Measurements from ENCODE around the gene GIN1.
A peak's percentile ranks its signal among the peaks of the same experiment; 100 is the strongest.
"Not testable (repeated sequence)": the region's sequence is repeated elsewhere in the genome, so short reads cannot be mapped to it uniquely, and the experiment has no call there.

GIN1 gene

DNA sequence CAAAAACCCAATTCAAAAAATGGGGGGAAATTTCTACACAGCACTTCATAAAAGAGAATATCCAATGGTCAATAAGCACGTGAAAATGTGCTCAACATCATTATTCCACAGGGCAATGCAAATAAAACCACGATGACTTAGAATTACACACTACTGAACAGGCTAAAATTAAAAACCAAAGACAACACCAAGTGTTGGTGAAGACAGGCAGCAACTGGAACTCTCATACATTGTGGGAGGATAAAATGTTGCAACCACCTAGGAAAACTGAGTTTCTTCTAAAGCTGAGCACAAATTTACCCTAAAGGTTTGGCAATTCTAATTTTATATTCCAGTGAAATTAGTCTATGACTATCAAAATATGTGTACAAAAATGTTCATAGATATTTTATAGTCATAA, 9.5 kb downstream of the GIN1 start:
- DNase-seq (ENCODE audit: low read depth): no peak

DNA sequence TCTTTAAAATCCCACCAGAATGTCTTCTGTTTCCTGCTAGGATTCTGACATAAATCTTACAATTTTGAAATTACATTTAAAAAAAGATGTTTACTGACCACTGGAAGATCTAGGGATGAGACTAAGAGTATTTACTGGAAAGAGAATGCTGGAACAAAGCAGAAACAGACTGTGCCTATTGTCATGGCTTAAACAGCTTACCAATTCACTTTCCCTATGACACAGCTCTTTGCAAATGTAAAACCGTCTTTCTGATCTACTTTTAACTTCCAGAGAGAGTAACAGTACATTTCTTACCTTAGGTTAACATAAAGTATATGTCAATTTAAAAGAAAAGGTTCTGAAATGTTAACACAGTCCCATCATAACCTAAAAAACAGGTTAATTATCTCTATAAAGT, 10.7 kb downstream of the GIN1 start:
- no peak for DNase-seq (ENCODE audit: low read depth)

DNA sequence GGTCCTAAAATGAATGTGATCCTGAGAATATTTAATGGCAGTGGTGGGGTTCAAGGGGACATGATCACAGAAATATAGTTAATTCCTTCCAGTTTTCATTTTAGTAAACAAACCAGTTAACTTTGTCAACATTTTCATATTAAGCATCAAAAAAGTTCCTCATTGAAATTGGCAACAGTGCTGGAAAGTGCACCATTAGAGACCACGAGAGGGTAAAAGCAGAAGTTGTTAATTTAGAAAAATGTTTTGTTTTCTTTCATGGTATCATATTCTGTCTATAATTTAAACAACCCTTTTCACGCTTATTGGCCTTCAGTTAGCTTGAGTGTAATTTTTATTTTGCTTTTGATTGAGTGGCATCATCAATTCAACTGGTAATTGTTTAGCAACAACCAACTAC, 11.9 kb downstream of the GIN1 start:
- DNase-seq (ENCODE audit: low read depth): no peak

GRCh38 chr5:103102234-103102633, 17.7 kb downstream of the GIN1 start:
- no peak for DNase-seq (ENCODE audit: low read depth)

DNA sequence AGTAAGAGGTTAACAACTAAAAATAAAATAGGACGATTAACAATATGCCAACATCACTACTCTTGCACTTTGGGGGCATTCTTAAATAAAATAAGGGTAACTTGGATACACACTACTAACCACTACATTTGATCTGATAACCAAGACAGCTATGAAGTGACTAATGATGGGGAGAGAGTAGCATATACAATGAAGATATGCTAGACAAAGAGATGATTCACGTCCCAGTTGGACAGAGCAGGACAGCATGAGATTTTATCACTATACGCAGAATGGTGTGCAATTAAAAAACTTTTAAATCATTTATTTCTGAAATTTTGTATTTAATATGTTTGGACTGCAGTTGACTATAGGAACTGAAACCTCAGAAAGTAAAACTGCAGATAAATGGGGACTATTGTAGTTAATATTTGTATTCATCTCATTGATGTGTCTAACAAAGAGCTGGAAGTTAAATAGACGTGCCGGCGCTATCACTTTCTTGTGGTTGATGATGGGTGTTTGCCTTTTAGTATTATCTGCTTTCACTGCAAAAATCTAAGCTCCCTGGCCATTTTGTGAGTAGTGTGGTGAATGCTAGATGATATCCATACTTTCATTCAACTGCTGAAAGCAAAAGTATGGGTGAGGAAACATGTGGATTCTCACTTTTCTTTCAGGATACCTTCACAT, 18.7 kb downstream of the GIN1 start:
- peak; percentile 36 for DNase-seq (ENCODE audit: low read depth)

DNA sequence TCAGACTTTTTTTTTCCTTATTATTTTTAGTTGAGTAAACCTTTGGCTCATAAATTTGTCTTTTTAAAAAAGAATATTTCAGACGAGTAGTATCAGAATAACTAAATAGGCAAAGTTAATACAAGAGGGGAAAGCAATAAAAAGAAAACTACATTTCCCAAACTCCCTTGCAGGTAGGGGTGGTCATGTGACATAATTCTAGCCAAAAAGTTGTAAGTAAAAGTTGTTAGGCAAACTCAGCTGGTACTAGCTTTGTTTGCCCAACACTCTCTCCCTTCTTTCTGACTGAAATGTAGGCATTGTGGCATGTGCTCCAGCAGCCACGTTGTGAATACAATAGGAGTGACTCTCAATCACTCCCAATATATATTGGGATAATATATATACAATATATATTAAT, 20.9 kb downstream of the GIN1 start:
- DNase-seq (ENCODE audit: low read depth): peak; percentile 2

DNA sequence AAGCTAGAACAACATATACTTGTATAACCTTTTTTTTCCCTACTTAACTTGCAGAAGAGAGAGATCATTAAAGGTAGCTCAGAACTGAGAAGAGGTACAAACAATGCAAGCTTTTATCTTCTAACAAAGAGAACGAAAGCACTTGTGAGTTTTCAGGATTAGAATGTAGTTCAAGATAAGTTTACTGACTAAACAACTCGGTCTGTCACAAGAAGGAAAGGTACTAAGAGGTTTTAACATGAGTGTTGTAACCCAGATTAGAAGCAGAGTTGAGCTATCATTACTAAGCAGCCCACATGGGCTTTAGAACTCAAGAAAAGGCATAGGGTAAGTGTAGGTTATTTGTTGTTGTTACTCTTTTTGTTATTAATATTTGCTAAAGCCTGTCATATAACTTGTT, 25.2 kb downstream of the GIN1 start:
- peak; percentile 73 for DNase-seq (ENCODE audit: low read depth)

DNA sequence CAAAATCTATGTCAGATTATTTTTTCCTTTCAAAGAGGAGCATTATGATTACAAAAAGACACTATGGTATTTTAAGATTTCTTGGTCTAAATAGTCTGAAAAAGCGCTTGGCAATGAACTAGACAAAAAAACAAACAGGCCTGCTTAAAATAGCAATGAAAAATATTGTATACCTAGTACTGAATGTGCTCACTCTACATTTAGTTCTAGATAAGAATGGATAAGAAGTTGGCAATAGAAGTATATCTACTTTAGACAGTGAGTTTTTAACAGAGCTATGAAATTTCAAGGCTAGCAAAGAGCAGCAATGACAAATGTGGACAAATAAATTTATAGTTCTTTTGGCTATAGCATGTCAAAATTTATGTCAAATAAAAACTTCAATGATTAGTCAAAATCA, 26.2 kb downstream of the GIN1 start:
- no peak for DNase-seq (ENCODE audit: low read depth)

DNA sequence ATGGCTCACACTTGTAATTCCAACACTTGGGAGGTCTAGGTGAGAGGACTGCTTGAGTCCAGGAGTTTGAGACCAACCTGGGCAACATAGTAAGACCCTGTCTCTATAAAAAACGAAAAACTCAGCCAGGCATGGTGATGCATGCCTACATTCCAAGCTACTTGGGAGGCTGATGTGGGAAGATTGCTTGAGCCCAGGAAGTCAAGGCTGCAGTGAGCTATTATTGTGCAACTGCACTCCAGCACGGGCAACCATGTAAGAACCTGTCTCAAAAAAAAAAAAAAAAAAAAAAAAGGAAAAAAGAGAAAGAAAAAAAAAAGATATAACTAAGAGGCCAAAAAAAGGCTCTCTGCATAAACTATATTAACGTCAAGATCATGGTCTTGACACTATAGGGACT, 27.3 kb downstream of the GIN1 start:
- DNase-seq (ENCODE audit: low read depth): peak; percentile 78

DNA sequence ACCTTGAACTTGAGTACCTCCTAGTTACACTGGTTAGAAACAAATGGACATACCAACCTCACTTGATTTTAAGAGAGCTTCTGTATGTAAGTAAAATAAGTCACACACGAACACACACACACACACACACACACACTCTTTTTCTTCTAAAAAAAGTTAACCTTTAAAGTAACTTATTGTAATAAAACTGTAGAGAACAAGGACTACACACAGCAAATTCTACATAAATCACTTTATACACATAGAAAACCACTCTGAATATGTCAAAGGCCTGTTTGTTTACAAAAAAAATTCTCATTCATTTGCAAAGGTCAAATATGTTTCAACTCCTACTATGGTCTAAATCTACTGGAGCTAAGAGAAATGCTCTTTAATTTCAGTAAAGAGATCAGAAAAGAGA, 29.1 kb downstream of the GIN1 start:
- DNase-seq (ENCODE audit: low read depth): peak; percentile 6

- DNase-seq (ENCODE audit: low read depth): no peak
These were observed 30.7 kb downstream of the GIN1 start for GRCh38 chr5:103089272-103089671.

DNA sequence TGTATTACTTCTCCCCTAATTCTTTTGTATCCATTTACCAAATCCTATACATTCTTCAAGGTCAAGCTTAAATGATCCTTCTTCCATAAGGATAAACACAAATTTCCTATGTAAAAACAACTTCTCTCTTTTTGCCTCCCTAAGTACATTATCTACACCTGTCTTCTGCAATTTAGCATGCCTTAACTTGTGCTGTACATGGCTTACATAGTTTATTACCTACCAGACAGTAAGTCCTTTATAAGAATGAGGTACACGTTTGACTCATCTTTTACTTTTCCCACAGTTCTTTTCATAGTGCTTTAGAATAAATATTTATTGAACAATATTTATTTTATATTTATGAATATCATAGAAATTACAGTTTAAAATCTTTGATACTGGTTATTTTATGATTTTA, 33.4 kb downstream of the GIN1 start:
- DNase-seq (ENCODE audit: low read depth): no peak

- DNase-seq (ENCODE audit: low read depth): no peak
These were observed 40.1 kb downstream of the GIN1 start for GRCh38 chr5:103079796-103080195.

DNA sequence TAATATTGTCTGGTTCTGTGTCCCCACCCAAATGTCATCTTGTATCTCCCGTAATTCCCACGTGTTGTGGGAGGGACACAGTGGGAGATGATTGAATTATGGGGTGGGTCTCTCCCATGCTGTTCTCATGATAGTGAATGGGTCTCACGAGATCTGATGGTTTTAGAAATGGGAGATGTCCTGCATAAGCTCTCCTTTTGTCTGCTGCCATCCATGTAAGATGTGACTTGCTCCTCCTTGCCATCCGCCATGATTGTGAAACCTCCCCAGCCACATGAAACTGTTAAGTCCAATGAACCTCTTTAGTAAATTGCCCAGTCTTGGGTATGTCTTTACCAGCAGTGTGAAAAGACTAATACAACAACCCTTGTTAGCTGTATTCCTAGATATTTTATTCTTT, 44.5 kb downstream of the GIN1 start:
- no peak for DNase-seq (ENCODE audit: low read depth)

DNA sequence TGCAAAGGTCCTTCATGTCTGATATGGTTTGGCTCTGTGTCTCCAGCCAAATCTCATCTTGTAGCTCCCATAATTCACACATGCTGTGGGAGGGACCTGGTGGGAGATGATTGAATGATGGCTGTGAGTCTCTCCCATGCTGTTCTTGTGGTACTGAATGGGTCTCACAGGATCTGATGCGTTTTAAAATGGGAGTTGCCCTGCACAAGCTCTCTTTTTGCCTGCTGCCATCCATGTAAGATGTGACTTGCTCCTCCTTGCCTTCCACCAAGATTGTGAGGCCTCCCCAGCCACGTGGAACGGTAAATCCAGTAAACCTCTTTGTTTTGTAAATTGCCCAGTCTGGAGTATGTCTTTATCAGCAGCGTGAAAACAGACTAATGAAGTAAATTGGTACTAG, 46.4 kb downstream of the GIN1 start:
- not testable (repeated sequence) for DNase-seq (ENCODE audit: low read depth)

DNA sequence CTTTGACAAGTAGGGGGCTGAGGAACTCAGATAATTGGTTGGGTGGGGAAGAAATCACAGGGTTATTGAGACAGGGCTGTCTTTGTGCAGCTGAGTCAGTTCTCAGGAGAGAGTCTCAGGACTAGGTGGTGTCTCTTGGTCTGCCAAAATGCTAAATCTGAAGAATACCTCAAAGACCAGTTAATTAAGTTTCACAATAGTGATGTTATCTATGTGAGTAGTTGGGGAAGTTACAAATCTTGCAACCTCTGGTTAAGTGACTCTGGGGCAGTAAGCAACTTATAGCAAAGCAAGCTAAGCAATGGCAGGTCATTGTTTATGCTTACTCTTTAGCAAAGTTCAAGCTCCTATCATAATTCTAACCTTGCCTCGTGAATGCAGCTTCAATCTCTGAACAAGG, 53.6 kb downstream of the GIN1 start:
- peak; percentile 31 for DNase-seq (ENCODE audit: low read depth)

GRCh38 chr5:103060424-103060954, 59.4 kb downstream of the GIN1 start:
- DNase-seq (ENCODE audit: low read depth): peak; percentile 21

DNA sequence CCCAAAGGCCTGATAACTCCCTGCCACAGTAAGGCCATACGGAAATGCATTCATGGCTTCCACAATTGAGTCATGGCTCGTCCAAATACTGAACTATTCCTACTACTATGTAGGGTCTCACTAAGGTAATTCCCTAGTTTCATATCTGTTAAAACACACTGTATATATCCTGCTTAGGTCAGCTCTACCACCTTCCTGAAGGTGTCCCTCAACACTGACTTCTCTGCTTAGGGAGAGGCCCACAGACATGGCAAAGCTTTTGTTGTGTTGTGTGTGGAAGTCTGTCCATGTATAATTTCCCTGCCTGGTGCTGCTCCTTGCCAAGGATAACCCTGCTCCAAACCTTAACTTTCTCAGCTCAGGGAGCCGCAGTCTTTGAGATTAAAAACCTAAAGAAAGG, 60.4 kb downstream of the GIN1 start:
- no peak for DNase-seq (ENCODE audit: low read depth)

DNA sequence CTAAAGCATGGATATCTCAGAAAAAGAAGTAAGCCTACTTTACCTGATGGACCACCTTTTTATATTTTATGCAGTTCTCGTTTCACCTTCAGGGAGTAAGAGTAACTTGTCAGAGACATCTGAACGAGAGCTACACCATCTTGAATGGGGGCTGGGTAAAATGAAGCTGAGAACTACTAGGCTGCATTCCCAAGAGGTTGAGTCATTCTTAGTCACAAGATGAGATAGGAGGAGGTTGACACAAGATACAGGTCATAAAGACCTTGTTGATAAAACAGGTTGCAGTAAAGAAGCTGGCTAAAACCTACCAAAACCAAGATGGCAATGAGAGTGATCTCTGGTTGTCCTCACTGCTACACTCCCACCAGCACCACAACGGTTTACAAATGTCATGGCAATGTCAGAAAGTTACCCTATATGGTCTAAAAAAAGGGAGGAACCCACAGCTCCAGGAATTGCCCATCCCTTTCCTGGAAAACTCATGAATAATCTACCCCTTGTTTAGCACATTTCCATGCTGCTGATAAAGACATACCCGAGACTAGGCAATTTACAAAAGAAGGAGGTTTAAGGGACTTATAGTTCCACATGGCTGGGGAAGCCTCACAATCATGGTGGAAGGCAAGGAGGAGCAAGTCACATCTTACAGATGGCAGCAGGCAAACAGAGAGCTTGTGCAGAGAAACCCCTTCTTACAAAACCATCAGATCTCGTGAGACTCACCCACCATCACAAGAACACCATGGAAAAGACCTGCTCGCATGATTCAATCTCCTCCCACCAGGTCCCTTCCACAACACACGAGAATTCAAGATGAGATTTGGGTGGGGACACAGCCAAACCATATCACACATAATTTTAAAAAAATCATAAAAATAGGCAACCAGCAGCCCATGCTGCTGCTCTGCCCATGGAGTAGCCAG, 62.5 kb downstream of the GIN1 start:
- peak; percentile 76 for DNase-seq (ENCODE audit: low read depth)

GRCh38 chr5:103046706-103047105, 73.2 kb downstream of the GIN1 start:
- DNase-seq (ENCODE audit: low read depth): not testable (repeated sequence)

GRCh38 chr5:103041071-103041676, 78.8 kb downstream of the GIN1 start:
- peak; percentile 55 for DNase-seq (ENCODE audit: low read depth)

DNA sequence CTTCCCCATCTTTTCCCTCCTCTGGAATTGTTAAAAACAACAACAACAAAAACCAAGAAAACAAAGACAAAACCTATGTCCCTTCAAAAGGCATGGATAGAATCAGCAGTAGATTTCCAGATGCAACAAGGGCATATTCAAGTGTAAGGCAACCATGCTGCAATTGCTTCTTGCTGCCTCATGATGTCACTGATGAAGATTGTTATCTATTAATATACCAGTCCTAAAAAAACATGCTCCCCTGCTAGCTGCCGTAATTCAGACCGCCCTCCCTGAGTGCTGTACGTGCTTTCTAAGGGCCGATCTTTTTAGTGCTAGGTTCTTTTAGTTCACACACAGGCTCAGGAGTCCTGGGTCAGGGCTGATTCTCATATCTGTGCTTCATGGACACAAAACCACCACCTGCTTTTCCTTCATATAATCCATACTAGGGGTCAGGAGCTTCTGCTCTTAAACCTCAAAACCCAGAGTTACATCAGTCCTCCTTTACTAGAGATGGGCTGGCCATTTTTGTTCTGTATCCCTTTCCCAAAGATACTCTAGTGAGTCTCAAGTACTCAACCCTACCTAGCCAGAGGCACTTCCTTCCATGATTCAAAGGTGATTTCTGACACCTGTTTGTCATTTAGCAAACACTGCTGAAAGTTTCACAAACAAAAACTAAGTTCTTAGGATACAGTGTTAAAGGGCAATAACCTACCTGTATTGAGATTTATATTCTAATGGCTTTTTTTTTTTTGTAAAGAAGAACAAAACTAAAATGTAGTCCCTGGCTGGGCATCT, 82.1 kb downstream of the GIN1 start:
- DNase-seq (ENCODE audit: low read depth): no peak
